Activated naive CD4-positive, alpha-beta T cell treated with anti-CD3 and anti-CD28 coated beads, Interleukin-2, amount 10 ng/mL, durations not matched to agents 7 days and 5 days (primary cell): Measurements from ENCODE around the gene MTHFD1L.

Experiments
- CTCF ChIA-PET: fragments of 350-600 bp; sonication (Branson Sonifier 250); formaldehyde crosslinking; loops from one replicate; lab custom pipeline; 2021; ENCODE audit warnings: antibody characterized with exemption; lab: Charles Lee
- DNase-seq: peaks from one replicate; pipeline ENCODE4 v3.0.0-alpha.2; 2020
- H3K27ac Mint-ChIP-seq: one replicate; pipeline ENCODE4 v1.8.0; 2021; ENCODE audit warnings: mild to moderate bottlenecking, moderate library complexity, mixed read lengths
- H3K27me3 Mint-ChIP-seq: one replicate; pipeline ENCODE4 v1.8.0; 2021; ENCODE audit warnings: mild to moderate bottlenecking, mixed read lengths
- H3K36me3 Mint-ChIP-seq: one replicate; pipeline ENCODE4 v1.8.0; 2021; ENCODE audit warnings: mixed read lengths
- H3K4me1 Mint-ChIP-seq: one replicate; pipeline ENCODE4 v1.8.0; 2021; ENCODE audit warnings: mixed read lengths
- H3K4me3 Mint-ChIP-seq: one replicate; pipeline ENCODE4 v1.8.0; 2021; ENCODE audit warnings: mild to moderate bottlenecking, moderate library complexity, mixed read lengths
- H3K9me3 Mint-ChIP-seq: one replicate; pipeline ENCODE4 v1.8.0; 2021; ENCODE audit warnings: mixed read lengths

The MTHFD1L gene

DNA sequence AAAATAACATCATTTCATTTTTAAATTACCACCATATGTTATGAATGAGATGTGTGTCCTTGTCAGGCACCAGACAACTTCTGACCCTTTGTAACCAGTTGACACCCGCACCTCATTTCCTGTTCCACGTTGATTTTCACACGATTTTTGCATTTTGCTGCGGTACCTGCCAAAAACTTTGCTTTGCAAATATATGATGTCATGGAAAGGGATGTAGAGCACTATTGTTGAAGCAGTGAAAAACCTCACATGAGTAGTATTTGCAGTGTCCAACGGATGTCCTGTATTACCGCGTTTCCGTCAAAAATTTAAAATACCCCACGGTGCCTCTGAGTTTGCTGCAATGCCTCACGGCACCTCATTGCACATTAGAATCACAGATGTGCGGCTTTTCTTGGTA is 115.6 kb downstream of the MTHFD1L start:
- CTCF ChIA-PET, result no interaction called here

DNA sequence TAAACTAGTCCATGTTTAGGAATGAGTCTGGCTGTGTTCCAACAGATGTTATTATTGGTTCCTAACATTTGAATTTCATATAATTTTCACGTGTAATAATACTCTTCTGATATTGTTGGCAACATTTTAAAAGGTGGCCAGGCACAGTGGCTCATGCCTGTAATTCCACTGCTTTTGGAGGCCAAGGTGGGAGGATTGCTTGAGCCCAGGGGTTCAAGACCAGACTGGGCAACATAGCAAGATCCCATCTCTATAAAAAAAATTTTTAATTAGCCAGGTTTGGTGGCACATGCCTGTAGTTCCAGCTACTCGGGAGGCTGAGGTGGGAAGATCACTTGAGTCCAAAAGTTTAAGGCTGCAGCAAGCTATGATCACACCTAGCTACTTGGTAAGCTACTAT is 116.2 kb downstream of the MTHFD1L start:
- CTCF ChIA-PET, result no interaction called here
- Mint-ChIP-seq H3K4me1 (peaks cover 4% of the 10 kb centered on the region), H3K9me3 (no peaks in the 10 kb centered on the region), H3K4me3 (no peak overlapping the region), H3K27ac (no peak overlapping the region), H3K36me3 (peaks cover 21% of the 10 kb centered on the region), H3K27me3 (no peaks in the 10 kb centered on the region)
- DNase-seq, result no peak

More for the DNA sequence above, 115.6 kb downstream of the MTHFD1L start:
- Mint-ChIP-seq H3K27ac (no peak overlapping the region), H3K4me1 (peaks cover 4% of the 10 kb centered on the region), H3K9me3 (no peaks in the 10 kb centered on the region), H3K27me3 (no peaks in the 10 kb centered on the region), H3K36me3 (peaks cover 23% of the 10 kb centered on the region), H3K4me3 (no peak overlapping the region)
- DNase-seq, result no peak

DNA sequence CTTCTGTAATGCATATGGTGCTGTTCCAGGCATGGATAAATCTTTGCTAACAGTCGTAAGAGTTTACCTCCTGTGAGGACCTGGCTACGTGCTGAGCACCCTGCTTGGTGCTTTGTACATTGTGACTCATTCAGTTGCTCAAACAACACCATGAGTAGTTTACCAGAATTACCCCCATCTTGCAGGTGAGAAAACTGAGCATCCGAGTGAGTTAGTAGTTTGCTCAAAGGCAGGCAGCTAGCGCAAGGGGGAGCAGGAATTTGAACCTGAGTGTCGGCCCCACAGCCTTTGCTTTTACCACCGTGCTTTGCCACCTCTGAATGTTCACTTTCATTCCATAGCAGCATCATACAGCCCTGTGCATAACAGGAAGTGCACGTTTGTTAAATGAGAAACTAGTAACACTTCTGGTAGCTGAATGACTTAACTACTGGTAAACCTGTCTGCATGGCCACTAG is 121.9 kb downstream of the MTHFD1L start:
- Mint-ChIP-seq H3K36me3 (peaks cover 25% of the 10 kb centered on the region), H3K27me3 (no peaks in the 10 kb centered on the region), H3K4me1 (peaks cover 18% of the 10 kb centered on the region), H3K4me3 (no peak overlapping the region), H3K9me3 (peaks cover 2% of the 10 kb centered on the region), H3K27ac (peak overlapping the region; percentile 97)
- CTCF ChIA-PET, result interaction anchor here (1.0 to 2.0 kb wide), 4 partner anchors 17 to 343 kb away, joined by 3 to 7 read pairs (median 6); no protein-coding TSS in a partner anchor
- DNase-seq, result peak; percentile 53

DNA sequence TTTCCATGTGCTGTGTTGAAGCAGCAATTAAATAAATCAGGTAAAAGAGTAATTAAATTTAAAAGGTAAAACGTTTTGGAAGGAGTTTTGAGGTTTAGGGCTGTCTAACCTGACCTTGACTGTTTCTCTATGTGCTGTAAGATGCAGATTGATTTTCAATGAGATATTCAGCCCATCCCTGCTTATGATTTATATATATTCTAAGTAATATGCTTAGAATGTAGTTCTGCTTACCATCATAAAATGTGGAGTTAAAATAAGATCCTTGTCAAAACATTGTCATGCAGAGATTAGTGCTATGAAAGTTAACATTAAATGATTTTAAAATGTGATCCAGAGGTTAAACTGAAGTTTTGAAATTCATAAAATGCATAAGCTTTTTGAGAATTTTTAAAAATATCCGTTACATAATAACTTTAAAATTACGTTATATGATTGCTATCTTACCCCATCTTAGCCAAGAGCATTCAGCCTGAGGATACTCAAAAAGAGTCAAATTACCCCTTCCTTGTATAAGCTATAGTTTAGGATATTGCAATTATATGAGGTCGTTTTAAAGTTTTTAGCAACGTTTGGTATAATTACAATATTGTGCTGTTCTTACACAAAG is 122.5 kb downstream of the MTHFD1L start:
- H3K36me3 Mint-ChIP-seq, result peaks cover 27% of the 10 kb centered on the region
- DNase-seq, result no peak
- H3K4me3 Mint-ChIP-seq, result no peak overlapping the region
- peak overlapping the region; percentile 97 for H3K27ac Mint-ChIP-seq
- H3K4me1 Mint-ChIP-seq, result peaks cover 18% of the 10 kb centered on the region
- H3K9me3 Mint-ChIP-seq, result peaks cover 2% of the 10 kb centered on the region
- CTCF ChIA-PET, result interaction anchor here (1.0 to 2.0 kb wide), 4 partner anchors 16 to 343 kb away, joined by 3 to 7 read pairs (median 6); no protein-coding TSS in a partner anchor
- no peaks in the 10 kb centered on the region for H3K27me3 Mint-ChIP-seq

DNA sequence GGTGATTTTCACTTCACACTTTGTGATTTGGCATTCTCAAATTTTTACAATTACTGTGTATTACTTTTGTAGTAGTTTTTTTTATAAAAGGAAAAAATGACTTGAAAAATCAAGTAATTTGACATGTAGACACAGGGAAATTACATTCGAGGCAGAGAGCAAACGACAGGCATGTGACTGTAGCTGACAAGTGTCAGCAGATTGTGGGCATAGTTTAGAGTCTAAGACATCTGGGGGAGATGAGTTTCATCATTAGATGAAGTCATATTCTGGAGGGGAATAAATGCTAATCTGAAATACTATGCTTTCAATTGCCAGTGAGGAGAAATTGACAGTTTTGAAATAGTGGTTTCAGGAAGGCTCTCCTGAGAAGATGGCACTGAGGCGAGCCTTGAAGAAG is 126.0 kb downstream of the MTHFD1L start:
- CTCF ChIA-PET, result no interaction called here
- H3K27me3 Mint-ChIP-seq, result no peaks in the 10 kb centered on the region
- peaks cover 2% of the 10 kb centered on the region for H3K9me3 Mint-ChIP-seq
- H3K36me3 Mint-ChIP-seq, result peaks cover 16% of the 10 kb centered on the region
- H3K4me1 Mint-ChIP-seq, result peaks cover 13% of the 10 kb centered on the region
- no peak for DNase-seq
- no peak overlapping the region for H3K27ac Mint-ChIP-seq
- no peak overlapping the region for H3K4me3 Mint-ChIP-seq

DNA sequence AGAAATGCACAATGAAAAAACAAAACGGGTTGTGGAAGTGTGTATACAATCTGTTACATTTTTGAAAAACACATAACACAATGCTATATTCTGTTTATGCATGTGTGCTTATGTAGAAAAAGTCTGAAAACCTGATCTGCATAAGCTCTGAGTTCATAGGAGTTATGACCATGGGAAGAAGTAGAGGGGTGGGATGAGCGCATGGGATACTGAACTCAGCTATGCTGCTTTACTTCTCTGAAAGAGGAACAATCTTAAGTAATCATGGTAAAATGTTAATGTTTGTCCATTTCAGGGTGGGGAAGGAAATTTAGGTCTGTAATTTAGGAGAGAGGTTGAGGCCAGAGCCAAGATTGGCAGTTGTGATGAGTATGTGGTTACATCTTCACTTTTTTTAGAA is 126.8 kb downstream of the MTHFD1L start:
- Mint-ChIP-seq H3K36me3 (peaks cover 16% of the 10 kb centered on the region), H3K27me3 (no peaks in the 10 kb centered on the region), H3K9me3 (peaks cover 2% of the 10 kb centered on the region), H3K27ac (no peak overlapping the region), H3K4me1 (peaks cover 10% of the 10 kb centered on the region), H3K4me3 (no peak overlapping the region)
- CTCF ChIA-PET, result no interaction called here
- no peak for DNase-seq

DNA sequence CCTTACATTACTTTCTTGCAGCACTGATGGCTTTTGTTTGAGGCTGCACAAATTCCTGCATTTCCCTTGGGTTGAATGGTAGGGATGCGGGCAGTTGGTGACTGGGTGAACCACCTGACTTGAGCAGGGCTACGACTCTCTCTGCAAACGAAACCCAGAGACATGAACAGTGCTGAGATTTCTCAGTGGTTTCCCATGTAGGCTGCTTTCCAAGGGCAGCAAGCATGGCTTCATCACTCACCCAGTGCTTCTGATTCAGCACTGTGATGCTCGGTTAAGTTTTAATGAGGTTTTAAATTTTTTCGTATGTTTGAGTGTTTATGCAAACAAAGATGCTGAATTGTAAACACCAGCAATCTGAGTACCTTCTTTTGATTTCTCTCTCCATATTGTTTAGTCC is 127.2 kb downstream of the MTHFD1L start:
- CTCF ChIA-PET, result interaction anchor here (1.2 kb wide), 1 partner anchor 22 kb away, joined by 4 read pairs; no protein-coding TSS in a partner anchor
- no peak overlapping the region for H3K27ac Mint-ChIP-seq
- peaks cover 2% of the 10 kb centered on the region for H3K9me3 Mint-ChIP-seq
- no peak for DNase-seq
- H3K4me1 Mint-ChIP-seq, result peaks cover 6% of the 10 kb centered on the region
- H3K4me3 Mint-ChIP-seq, result no peak overlapping the region
- H3K27me3 Mint-ChIP-seq, result no peaks in the 10 kb centered on the region
- peaks cover 16% of the 10 kb centered on the region for H3K36me3 Mint-ChIP-seq

DNA sequence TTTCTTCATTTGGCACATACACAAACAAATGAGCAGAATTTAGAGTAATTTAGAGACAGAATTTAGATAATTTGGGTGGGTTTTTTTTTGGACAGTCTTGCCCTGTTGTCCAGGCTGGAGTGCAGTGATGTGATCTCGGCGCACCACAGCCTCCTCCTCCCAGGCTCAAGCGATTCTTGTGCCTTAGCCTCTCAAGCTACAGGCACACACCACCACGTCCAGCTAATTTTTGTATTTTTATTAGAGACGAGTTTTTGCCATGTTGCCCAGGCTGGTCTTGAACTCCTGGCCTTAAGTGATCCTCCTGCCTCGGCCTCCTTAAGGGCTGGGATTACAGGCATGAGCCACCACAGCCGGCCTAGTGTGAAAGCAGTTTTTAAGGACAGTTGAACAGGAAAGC is 127.8 kb downstream of the MTHFD1L start:
- H3K27me3 Mint-ChIP-seq, result no peaks in the 10 kb centered on the region
- peaks cover under 1% of the 10 kb centered on the region for H3K4me1 Mint-ChIP-seq
- no peak for DNase-seq
- CTCF ChIA-PET, result interaction anchor here (1.2 kb wide), 1 partner anchor 21 kb away, joined by 4 read pairs; no protein-coding TSS in a partner anchor
- peaks cover 18% of the 10 kb centered on the region for H3K36me3 Mint-ChIP-seq
- H3K4me3 Mint-ChIP-seq, result no peak overlapping the region
- H3K9me3 Mint-ChIP-seq, result peaks cover 2% of the 10 kb centered on the region
- H3K27ac Mint-ChIP-seq, result no peak overlapping the region

DNA sequence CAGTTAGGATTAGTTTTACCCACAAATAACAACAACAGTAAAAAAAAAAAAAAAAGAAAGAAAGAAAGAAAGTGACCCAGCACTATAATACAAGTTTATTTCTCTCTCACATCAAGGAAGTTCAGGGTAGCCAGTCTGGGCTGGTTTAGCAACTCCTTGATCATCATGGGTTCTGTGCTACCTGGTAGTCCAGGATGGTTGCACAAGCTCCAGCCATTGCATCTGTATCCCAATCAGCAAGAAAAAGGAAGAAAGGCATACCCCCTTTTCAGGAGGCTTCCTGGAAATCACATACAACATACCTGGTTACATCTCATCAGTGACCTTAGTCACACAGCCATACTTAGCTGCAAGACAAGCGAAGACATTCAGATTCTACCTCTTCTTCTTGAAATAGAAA is 128.5 kb downstream of the MTHFD1L start:
- no peak overlapping the region for H3K4me3 Mint-ChIP-seq
- CTCF ChIA-PET, result interaction anchor here (1.2 kb wide), 1 partner anchor 21 kb away, joined by 4 read pairs; no protein-coding TSS in a partner anchor
- H3K27me3 Mint-ChIP-seq, result no peaks in the 10 kb centered on the region
- no peak for DNase-seq
- H3K27ac Mint-ChIP-seq, result no peak overlapping the region
- H3K9me3 Mint-ChIP-seq, result peaks cover 2% of the 10 kb centered on the region
- H3K36me3 Mint-ChIP-seq, result peaks cover 18% of the 10 kb centered on the region
- no peaks in the 10 kb centered on the region for H3K4me1 Mint-ChIP-seq

DNA sequence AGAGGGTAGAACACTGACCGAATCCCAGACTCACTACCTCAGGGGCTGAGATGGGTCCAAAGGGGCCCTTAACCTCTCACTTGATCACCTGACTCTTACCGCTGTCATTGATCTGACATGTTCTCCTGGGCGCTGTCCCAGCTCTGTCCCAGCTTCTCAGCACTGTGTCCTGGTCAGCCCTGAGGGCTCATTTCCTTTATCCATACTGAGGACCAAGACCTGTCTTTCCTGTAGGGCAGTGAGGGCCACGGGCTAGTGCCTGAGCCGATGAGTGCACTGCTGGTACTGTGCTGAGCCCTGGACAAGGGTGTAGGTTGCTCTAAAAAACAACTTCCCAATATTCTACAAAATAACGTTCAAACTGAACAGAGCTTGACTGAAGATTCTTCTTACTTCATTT is 131.5 kb downstream of the MTHFD1L start:
- Mint-ChIP-seq H3K4me3 (no peak overlapping the region), H3K36me3 (peaks cover 15% of the 10 kb centered on the region), H3K9me3 (peaks cover 2% of the 10 kb centered on the region), H3K4me1 (no peaks in the 10 kb centered on the region), H3K27me3 (no peaks in the 10 kb centered on the region), H3K27ac (no peak overlapping the region)
- no peak for DNase-seq
- CTCF ChIA-PET, result no interaction called here

DNA sequence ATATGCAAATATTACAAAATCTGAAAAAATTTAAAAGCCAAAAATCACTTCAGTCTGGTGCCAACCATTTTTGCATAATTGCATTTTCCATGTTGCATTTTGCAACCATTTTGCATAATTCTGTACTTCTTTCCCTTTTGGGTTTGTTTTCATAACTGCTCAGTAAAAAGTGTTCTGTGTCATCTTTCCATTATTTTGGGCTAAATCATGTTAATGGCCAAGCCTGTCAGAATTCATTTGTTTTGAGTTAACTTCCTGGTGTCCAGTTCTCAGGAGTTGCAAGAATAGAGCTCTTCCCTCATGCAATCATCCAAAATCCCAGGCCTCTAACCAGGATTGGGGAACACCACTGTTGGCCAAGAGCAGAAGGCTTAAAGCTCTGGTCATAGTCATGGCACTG is 133.6 kb downstream of the MTHFD1L start:
- Mint-ChIP-seq H3K4me3 (no peak overlapping the region), H3K27me3 (no peaks in the 10 kb centered on the region), H3K4me1 (peaks cover 6% of the 10 kb centered on the region), H3K27ac (no peak overlapping the region), H3K9me3 (no peaks in the 10 kb centered on the region), H3K36me3 (peaks cover 3% of the 10 kb centered on the region)
- DNase-seq, result no peak
- CTCF ChIA-PET, result interaction anchor here (0.6 to 0.8 kb wide), 2 partner anchors 16 to 108 kb away, joined by 3 to 4 read pairs; no protein-coding TSS in a partner anchor

DNA sequence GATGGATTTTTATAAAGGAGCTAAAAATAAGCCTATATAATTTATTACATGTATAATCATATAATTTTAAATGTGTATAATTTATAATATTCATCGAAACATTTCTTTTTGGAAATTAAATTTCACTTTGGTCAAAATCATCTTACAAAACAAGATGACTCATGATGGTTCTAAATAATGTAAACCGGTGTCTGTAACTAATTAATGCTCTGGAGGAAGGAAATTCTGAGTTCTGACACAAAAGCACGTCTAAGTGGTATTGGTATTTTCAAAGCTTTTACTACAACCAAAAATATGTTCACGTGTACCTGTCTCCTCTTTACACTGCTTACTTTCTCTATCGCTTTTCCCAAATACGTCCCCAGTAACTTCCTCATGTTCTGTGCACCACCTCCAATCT is 134.1 kb downstream of the MTHFD1L start:
- no peak for DNase-seq
- H3K27ac Mint-ChIP-seq, result no peak overlapping the region
- no peaks in the 10 kb centered on the region for H3K9me3 Mint-ChIP-seq
- H3K27me3 Mint-ChIP-seq, result no peaks in the 10 kb centered on the region
- H3K36me3 Mint-ChIP-seq, result peaks cover 2% of the 10 kb centered on the region
- CTCF ChIA-PET, result interaction anchor here (0.6 to 0.8 kb wide), 2 partner anchors 15 to 109 kb away, joined by 3 to 4 read pairs; no protein-coding TSS in a partner anchor
- H3K4me1 Mint-ChIP-seq, result peaks cover 10% of the 10 kb centered on the region
- no peak overlapping the region for H3K4me3 Mint-ChIP-seq

DNA sequence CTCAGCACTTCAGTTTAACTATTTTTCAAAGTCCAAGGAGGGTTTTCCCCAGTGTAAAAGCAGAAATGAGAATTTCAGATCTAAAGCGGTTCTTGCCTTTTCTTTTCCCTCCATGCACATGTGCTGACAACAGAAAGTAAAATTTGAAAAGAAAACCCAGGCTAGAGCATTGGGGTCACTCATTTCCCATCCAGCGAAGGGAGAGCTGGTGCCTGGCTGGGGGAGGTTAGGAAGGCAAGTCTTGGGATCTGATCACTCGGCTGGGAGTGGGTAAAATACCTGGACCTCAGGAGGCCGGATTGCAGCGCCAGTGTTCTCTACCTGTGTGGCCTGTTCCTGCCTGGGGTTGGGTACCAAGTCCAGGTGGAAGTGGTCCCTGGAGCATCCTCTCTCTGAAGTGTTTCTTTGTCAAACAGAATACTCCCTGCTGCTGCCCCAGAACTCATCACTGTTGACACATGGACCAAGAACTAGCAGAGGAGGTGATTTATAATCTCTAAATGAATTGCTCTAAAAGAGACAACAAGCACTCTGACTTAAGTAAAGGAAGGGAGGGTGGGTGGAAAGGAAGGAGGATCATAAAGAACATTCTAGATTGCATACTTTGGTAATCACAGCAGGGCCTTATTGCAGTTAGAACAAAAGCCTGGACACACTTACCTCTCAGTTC is 136.0 kb downstream of the MTHFD1L start:
- Mint-ChIP-seq H3K4me3 (no peak overlapping the region), H3K36me3 (peaks cover 2% of the 10 kb centered on the region), H3K27ac (no peak overlapping the region), H3K9me3 (no peaks in the 10 kb centered on the region), H3K4me1 (peaks cover 12% of the 10 kb centered on the region), H3K27me3 (no peaks in the 10 kb centered on the region)
- CTCF ChIA-PET, result interaction anchor here (0.6 to 1.0 kb wide), 3 partner anchors 13 to 379 kb away, joined by 3 read pairs; no protein-coding TSS in a partner anchor
- no peak for DNase-seq

DNA sequence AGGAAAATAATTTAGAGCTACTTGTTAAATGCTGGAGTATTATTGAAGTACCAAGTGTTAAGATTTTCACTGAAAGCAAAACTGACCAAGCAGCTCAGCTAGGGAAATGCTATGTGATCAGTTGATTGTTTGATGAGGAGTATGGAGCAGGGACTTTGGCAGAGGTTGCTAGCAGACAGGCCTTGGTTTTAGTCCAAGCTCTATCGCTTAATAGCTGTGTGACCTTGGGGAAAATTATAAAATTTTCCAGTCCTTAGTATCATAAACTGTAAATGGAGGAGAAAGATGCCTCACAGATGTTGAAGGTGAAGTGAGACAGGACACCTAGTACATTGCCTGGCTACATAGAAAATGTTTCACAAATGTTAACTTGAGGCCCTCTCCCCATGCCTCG is 136.6 kb downstream of the MTHFD1L start:
- Mint-ChIP-seq H3K36me3 (peaks cover 2% of the 10 kb centered on the region), H3K9me3 (no peaks in the 10 kb centered on the region), H3K27me3 (no peaks in the 10 kb centered on the region), H3K4me3 (no peak overlapping the region), H3K4me1 (peaks cover 12% of the 10 kb centered on the region), H3K27ac (no peak overlapping the region)
- CTCF ChIA-PET, result interaction anchor here (0.6 to 1.0 kb wide), 2 partner anchors 323 to 378 kb away, joined by 3 read pairs; no protein-coding TSS in a partner anchor
- no peak for DNase-seq
